Measurements from ENCODE around the gene CDH23.

GRCh38 chr10:71844695-71845094, 448.0 kb downstream of the CDH23 start:
- TF ChIP-seq EZH2 (IDR thresholded peaks at IDR 0.05; ENCODE audit: low read length) (no peak), CTCF (optimal IDR thresholded peaks at IDR 0.05 in 1 of 3, IDR thresholded peaks at IDR 0.05 in 1 of 3, conservative IDR thresholded peaks at IDR 0.05 in 1 of 3; ENCODE audit: extremely low read depth in 1 of 3, insufficient read depth in 2 of 3, low read length in 3 of 3) (no peak)
